Peyer's patch (tissue), 4 donors: ENCODE measurements around the gene MARCHF11. TPM values are rescaled to one million over a fixed set of nuclear protein-coding genes. Genes with fewer than 3 reads are reported as not detected.

Experiments
- DNase-seq, 3 donors: peaks; one replicate each; pipeline ENCODE4 v3.0.0-alpha.2; 2017 to 2019
- H3K27ac ChIP-seq, 4 donors: fragments of 200-600 bp; sonication (generic); one replicate each; pipeline ENCODE4 v1.5.1; 2016 to 2019
- H3K27me3 ChIP-seq, 2 donors: fragments of 200-600 bp; sonication (generic); one replicate each; pipeline ENCODE4 v1.5.1; 2019
- H3K36me3 ChIP-seq, 3 donors: fragments of 200-600 bp; sonication (generic); one replicate each; pipeline ENCODE4 v1.5.1; 2016 to 2019
- H3K4me1 ChIP-seq, 4 donors: fragments of 200-600 bp; sonication (generic); one replicate each; pipeline ENCODE4 v1.5.1; 2016 to 2019
- H3K4me3 ChIP-seq, 4 donors: fragments of 200-600 bp; sonication (generic); 1 replicate in 3 of 4; 2 replicates in 1 of 4; pipeline ENCODE4 v1.5.1; 2016 to 2019; ENCODE audit warnings: mild to moderate bottlenecking in 1 of 4
- H3K9me3 ChIP-seq, 4 donors: fragments of 200-600 bp; sonication (generic); one replicate each; pipeline ENCODE4 v1.5.1; 2016 to 2019; ENCODE audit warnings: mild to moderate bottlenecking in 1 of 4
- POLR2A ChIP-seq, 2 donors: fragments of 450-650 bp; IDR thresholded peaks; one replicate each; pipeline ENCODE4 v1.5.1; 2017; ENCODE audit warnings: antibody characterized with exemption in 2 of 2, mild to moderate bottlenecking in 2 of 2, moderate library complexity in 2 of 2
- total RNA-seq, 4 donors: library from RNA; depleted of rRNA; stranded (reverse); fragments of >200 nt; gene quantifications; one replicate each; pipeline ENCODE4 v1.1.0, GENCODE V29; 2016
- TF ChIP-seq, protein P1 (sequence below), 6 experiments: fragments of 450-650 bp in 4 of 6; fragments of 200-600 bp in 2 of 6; sonication (generic) in 1 of 6; IDR thresholded peaks; one replicate each; pipeline ENCODE4 v1.5.1; 2017 to 2019; ENCODE audit warnings: antibody characterized with exemption in 6 of 6, mild to moderate bottlenecking in 3 of 6, moderate library complexity in 1 of 6

MARCHF11 gene
- total RNA-seq, 4 donors from 2014 or later, result not detected

DNA sequence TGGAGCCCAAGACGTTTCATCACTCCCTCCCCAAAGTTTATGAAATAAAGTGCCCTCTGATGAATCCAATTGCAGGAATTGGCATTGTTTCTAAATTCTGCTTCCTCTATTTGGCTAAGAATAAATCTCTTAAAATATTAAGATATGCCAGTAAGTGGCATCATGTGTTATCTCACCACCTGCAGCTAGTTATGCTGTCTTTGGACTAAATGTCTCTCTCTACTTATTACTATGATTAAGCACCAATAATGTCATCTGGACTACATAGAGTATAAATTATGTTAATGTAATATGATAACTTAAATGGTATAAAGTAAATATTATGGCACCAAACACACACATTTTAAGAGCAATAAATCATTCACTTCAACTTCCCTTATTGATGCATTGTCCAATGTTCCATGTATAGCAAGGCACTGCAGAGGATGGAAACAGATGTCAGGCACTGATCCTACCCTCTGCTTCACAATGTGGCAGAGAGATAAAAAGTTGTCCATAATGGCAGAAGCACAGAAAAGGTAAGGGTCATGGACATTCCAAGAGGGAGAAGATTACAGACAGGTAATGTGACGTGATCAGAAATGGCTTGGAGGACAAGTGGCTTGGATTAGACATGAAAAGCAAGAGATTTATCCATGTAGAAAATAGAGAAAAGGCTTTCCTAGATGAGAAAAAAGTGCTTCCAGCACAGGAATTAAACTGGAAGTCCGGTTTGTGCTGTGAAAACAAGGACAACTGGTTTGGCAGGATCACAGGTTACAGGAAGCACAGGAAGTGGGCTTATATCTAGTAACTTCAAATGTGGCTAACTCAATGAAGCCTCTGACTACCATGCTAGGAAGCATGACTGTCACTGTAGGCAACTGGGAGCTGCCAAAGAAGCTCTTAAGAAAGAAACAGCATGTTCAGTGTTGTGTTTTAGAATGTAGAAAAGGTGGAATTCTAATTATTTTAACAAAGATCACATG is 26.7 kb downstream of the MARCHF11 start:
- Histone ChIP-seq H3K27ac (no peak overlapping the region), H3K9me3 (no peaks in the 10 kb centered on the region), H3K4me1 (no peaks in the 10 kb centered on the region), H3K27me3 (no peaks in the 10 kb centered on the region), H3K36me3 (no peaks in the 10 kb centered on the region), H3K4me3 (no peak overlapping the region)
- no peak for DNase-seq
- no peak for TF ChIP-seq POLR2A (IDR thresholded peaks at IDR 0.05)
- TF ChIP-seq, protein P1, sequence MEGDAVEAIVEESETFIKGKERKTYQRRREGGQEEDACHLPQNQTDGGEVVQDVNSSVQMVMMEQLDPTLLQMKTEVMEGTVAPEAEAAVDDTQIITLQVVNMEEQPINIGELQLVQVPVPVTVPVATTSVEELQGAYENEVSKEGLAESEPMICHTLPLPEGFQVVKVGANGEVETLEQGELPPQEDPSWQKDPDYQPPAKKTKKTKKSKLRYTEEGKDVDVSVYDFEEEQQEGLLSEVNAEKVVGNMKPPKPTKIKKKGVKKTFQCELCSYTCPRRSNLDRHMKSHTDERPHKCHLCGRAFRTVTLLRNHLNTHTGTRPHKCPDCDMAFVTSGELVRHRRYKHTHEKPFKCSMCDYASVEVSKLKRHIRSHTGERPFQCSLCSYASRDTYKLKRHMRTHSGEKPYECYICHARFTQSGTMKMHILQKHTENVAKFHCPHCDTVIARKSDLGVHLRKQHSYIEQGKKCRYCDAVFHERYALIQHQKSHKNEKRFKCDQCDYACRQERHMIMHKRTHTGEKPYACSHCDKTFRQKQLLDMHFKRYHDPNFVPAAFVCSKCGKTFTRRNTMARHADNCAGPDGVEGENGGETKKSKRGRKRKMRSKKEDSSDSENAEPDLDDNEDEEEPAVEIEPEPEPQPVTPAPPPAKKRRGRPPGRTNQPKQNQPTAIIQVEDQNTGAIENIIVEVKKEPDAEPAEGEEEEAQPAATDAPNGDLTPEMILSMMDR (IDR thresholded peaks at IDR 0.05), result no peak

DNA sequence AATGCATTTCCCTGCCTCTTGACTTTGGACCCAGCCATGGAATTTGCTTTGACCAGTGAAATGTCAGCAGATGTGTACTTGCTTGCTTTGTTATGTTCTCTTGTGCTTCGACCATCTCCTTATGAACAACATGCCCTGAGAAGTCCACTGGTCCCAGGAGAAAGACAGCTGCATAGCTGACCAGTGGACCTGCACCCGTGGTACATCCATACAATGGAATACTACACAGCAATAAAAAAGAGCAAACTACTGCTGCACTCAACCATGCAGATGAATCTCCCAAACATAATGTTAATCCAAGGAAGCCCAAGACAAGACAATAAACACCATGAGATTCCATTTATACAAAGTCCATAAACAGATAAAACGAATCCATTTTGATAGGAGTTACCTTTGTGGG is 30.0 kb downstream of the MARCHF11 start:
- Histone ChIP-seq H3K4me3 (no peak overlapping the region), H3K4me1 (no peaks in the 10 kb centered on the region), H3K36me3 (no peaks in the 10 kb centered on the region), H3K27me3 (no peaks in the 10 kb centered on the region), H3K27ac (no peak overlapping the region), H3K9me3 (no peaks in the 10 kb centered on the region)
- no peak for DNase-seq
- no peak for TF ChIP-seq POLR2A (IDR thresholded peaks at IDR 0.05)

DNA sequence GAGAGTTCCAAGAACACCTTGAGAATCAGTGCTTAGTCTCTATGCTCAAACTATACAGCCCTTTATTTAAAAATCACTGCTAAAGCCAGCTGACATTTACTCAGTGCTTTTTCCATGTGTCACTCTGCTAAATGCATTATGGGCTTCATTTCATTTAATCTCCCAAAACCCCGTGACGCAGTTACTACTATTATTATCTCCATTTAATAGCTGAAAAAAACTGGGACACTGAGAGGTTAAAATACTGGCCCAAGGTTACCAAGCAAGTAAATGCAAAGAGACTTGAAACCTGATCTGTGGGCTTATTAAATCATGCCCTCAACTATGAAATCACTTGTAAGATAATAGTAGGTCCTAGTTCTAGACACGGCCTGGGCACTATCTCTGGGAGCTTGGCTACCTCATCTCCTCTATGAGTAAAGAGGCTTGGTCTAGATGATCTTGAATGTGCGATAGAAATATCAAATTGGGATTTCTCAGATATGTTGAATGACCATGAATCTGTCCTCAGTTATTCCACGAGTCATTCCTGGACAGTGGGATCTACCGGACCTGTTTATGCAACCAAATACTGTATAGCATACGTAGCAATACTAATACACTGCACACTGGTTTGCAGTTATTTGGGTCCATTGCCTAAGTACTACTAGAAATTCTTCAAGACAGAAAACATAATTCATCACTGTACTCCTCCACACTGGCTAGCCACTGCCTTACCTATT is 32.3 kb downstream of the MARCHF11 start:
- Histone ChIP-seq H3K9me3 (no peaks in the 10 kb centered on the region), H3K27me3 (no peaks in the 10 kb centered on the region), H3K27ac (no peak overlapping the region), H3K4me1 (no peaks in the 10 kb centered on the region), H3K36me3 (no peaks in the 10 kb centered on the region), H3K4me3 (no peak overlapping the region)
- TF ChIP-seq, protein P1 (IDR thresholded peaks at IDR 0.05), result no peak
- no peak for TF ChIP-seq POLR2A (IDR thresholded peaks at IDR 0.05)
- DNase-seq, result no peak

DNA sequence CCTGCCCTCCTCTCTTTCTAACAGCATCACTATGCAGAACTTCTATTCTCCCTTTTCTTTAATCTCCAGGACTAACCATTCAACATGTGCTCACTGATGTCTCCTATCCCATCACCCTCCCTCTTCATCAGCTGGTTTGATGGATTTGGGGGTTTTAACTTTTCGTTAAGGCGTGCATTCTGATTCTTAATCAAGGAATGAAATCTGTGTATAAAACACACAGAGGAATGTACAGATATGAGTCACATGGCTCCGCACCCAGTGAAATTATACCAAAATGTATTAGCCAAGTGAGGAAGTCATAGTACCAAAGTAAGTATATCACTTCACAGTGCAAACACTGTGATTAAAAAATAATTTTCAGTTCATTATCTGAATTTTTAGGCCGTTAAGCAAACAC is 35.2 kb downstream of the MARCHF11 start:
- H3K4me1 ChIP-seq, result no peaks in the 10 kb centered on the region

DNA sequence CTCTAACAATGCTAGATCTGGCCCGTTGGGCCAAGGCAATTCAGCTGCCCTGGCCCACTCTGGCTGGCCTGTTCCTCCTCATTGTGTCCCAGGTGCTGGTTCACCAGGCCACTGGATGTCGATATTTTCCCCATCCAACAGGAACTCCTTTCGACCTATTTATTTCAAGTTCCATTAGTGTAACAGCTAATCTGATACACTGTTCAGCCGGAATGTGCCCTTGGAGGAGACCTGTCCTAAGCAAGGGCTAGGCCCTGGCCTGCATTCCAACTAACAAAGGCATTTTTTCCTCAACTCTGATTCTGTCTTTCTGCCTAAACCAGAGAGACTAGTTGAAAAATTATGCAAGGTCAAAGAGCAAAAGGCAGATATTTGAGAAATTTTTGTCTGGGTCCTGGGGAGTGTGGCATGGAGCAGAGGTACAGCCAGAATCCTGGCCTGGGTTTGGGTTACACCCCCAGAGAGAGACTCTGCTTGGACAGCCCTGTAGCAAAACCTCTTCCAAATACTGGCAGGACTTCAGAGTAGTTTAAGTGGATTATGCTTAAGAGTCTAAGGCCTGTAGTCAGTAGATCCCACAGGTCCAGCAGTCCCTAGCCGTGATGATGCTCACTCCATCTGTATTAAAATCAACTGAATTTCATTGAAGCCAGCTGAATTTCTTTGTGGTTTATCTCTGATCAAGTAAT is 36.1 kb downstream of the MARCHF11 start:
- DNase-seq, result no peak
- H3K27me3 ChIP-seq, result no peaks in the 10 kb centered on the region
- H3K27ac ChIP-seq, result no peak overlapping the region
- TF ChIP-seq, protein P1 (IDR thresholded peaks at IDR 0.05), result no peak
- TF ChIP-seq POLR2A (IDR thresholded peaks at IDR 0.05), result no peak
- no peaks in the 10 kb centered on the region for H3K4me1 ChIP-seq
- no peaks in the 10 kb centered on the region for H3K36me3 ChIP-seq
- H3K9me3 ChIP-seq, result no peaks in the 10 kb centered on the region
- no peak overlapping the region for H3K4me3 ChIP-seq

More for the DNA sequence above, 35.2 kb downstream of the MARCHF11 start:
- Histone ChIP-seq H3K27me3 (no peaks in the 10 kb centered on the region), H3K9me3 (no peaks in the 10 kb centered on the region), H3K4me3 (no peak overlapping the region), H3K27ac (no peak overlapping the region), H3K36me3 (no peaks in the 10 kb centered on the region)
- TF ChIP-seq, protein P1 (IDR thresholded peaks at IDR 0.05), result no peak
- no peak for TF ChIP-seq POLR2A (IDR thresholded peaks at IDR 0.05)
- no peak for DNase-seq
